HG02884 (cell line): ENCODE results near the gene CFAP54.
"Not testable (repeated sequence)": the region's sequence is repeated elsewhere in the genome, so short reads cannot be mapped to it uniquely, and the experiment has no call there.

Experiments used
- ATAC-seq: cut with Tn5 transposase; IDR thresholded peaks from one replicate; pipeline ENCODE4 v1.9.1; 2021; ENCODE audit warnings: mild to moderate bottlenecking, moderate library complexity; ENCODE audit not compliant: unreplicated experiment

CFAP54 gene

GRCh38 chr12:96720363-96720705, 231.0 kb downstream of the CFAP54 start:
- peak; percentile 59 for ATAC-seq

GRCh38 chr12:96729466-96729865, 240.1 kb downstream of the CFAP54 start:
- not testable (repeated sequence) for ATAC-seq

- no peak for ATAC-seq
Observed at GRCh38 chr12:96729886-96730285, 240.5 kb downstream of the CFAP54 start.

GRCh38 chr12:96743606-96744005, 254.2 kb downstream of the CFAP54 start:
- no peak for ATAC-seq

DNA sequence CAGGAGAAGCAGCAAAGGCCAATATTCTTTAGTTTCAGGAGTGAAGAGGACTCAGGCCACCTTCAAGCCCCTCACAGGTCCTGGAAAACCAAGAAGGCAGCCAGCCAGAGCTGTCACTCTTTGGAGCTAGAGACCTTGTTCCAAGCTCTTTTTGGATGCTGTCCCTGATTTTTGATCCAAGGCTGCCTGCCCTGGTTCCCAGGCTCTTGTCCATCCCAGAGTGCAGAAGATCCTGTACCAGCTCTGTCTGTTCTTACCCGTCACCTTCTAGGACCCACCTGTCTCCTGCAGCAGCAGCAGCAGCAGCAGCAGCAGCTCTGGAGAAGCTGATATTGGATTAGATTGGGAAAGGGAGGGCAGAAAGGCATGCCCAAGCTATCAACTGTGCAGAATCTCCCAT, 260.6 kb downstream of the CFAP54 start:
- no peak for ATAC-seq

GRCh38 chr12:96751626-96752025, 262.2 kb downstream of the CFAP54 start:
- no peak for ATAC-seq

GRCh38 chr12:96752211-96752610, 262.8 kb downstream of the CFAP54 start:
- ATAC-seq, result no peak

GRCh38 chr12:96766232-96766631, 276.9 kb downstream of the CFAP54 start:
- no peak for ATAC-seq

GRCh38 chr12:96769400-96769799, 280.0 kb downstream of the CFAP54 start:
- no peak for ATAC-seq

GRCh38 chr12:96770219-96771102, 281.1 kb downstream of the CFAP54 start:
- no peak for ATAC-seq

DNA sequence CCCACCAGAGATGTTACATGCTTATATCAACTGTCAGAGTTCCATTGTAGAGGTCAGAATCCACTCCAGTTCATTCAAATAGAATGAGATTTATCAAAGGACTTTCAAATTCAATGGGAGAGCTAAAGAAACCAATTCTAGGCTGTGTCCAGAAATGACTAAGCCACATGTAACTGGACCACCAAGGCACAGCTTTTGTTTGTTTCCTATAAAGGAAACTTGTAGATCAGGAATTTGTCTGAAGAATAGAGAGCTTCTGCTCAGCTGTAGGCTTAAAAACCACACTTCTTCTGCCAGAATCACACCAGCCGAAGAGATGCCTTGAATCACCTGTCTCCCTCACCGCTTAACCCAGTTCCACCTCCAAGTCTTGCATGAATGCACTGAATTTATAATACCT, 283.7 kb downstream of the CFAP54 start:
- ATAC-seq, result no peak

GRCh38 chr12:96774496-96775256, 285.3 kb downstream of the CFAP54 start:
- no peak for ATAC-seq

DNA sequence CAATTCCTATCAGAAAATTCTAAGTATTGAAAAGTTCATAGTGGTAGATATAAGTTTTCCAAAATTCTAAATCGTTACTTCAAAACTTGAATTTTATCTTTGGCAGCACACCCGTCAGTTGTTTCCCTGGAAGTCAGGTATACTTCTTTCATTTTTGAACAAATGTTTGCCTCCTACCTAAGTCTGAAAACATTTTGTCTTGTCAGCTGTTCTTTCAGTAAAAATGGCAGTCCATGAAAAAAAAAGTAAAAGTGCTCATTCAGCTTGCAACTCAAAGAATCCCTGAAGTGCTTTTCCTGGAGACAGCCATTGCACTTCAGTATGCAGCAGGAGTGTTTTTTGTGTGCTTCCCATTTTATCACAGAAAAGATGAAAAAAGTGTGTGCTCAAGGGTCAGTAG, 287.5 kb downstream of the CFAP54 start:
- no peak for ATAC-seq

DNA sequence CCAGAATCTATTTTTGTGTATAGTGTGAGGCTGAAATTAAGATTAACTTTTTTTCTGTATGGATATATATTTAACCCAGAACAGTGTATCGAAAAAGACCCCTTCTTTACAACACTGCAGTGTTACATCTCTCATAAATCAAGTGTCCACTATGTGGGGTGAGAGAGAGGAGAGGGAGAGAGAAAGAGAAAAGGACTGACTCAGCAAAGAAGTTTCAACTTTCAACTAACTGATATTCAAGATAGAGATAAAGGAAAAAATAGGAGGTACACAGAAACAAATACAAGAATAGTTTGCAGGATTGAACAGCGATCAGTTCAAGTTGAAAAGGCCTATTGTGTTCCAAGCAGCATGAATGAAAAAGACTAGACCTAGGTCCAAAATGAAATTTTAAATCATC, 291.0 kb downstream of the CFAP54 start:
- ATAC-seq, result no peak

GRCh38 chr12:96786791-96787190, 297.4 kb downstream of the CFAP54 start:
- no peak for ATAC-seq

DNA sequence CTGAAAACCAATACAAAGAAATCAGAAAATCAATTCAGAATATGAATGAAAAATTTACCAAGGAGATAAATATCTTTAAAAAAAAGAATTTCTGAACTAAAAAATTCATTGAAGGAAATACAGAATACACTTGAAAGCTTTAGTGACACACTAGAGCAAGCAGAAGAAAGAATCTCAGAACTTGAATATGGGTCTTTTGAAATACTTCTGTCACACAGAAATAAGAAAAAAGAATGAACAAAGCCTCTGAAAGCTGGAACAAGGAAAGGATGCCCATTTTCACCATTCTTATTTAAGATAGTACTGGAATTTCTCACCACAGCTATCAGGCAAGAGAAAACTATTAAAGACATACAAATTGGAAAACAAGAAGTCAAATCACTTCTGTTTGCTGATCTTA, 314.6 kb downstream of the CFAP54 start:
- ATAC-seq, result no peak

DNA sequence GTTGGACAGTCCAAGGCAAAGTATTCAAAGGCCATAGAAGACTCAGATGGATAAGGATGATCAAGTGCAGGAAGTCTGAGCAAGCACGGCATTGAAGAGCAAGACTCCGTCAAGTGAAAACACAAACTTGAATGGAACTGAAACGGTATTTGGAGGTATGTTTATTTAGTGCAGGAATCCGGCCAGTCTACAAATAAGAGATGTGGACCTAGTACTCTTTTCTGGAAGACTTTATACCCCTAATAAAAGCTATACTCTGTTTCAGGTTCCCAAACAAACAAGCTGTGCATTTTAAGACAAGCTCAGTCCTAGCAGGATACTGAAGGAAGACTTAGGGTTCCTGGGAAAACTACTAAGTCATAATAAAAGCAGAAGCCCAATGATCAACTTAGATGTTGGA, 316.9 kb downstream of the CFAP54 start:
- no peak for ATAC-seq

DNA sequence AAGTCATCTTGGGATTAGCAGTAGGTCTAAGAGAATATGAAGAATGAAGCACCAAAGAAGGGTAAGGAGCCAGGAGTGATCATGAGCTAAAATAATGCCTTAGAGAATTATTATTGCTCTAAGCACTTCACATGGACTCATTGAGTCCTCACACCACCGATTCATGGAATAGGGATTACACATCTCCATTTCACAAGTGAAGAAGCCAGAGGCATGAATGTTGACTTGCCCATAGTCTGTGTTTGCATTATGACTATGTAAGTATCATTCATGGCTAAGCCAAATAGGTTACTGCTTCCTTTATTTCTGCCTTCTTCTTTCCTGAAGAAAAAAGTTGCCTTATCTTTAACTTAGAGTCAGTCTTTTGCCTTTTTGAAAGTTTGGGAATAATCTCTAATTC, 318.4 kb downstream of the CFAP54 start:
- ATAC-seq, result no peak

GRCh38 chr12:96808587-96808986, 319.2 kb downstream of the CFAP54 start:
- ATAC-seq, result no peak

- no peak for ATAC-seq
Observed at GRCh38 chr12:96809522-96809921, 320.1 kb downstream of the CFAP54 start.

GRCh38 chr12:96810057-96810456, 320.7 kb downstream of the CFAP54 start:
- no peak for ATAC-seq

- no peak for ATAC-seq
Observed at GRCh38 chr12:96810477-96810876, 321.1 kb downstream of the CFAP54 start.
